H9 (cell line): ENCODE results near the gene OMD. TPM values are rescaled to one million over a fixed set of nuclear protein-coding genes. Genes with fewer than 3 reads are reported as not detected.

Experiments used
- DNase-seq: peaks from one replicate; pipeline ENCODE4 v3.0.0-alpha.2; 2017
- H2AFZ ChIP-seq: one replicate; pipeline ENCODE4 v1.6.1; 2013; ENCODE audit warnings: mild to moderate bottlenecking, low read length, control low read depth, moderate library complexity
- H2AK5ac ChIP-seq: 2 replicates; pipeline ENCODE4 v1.6.1; 2013; ENCODE audit warnings: low read length, control low read depth, mixed read lengths; ENCODE audit not compliant: insufficient read length
- H2BK120ac ChIP-seq: one replicate; pipeline ENCODE4 v1.6.1; 2013; ENCODE audit warnings: low read depth, mild to moderate bottlenecking, low read length, control low read depth, inconsistent platforms; ENCODE audit not compliant: poor library complexity, severe bottlenecking
- H2BK12ac ChIP-seq: 2 replicates; pipeline ENCODE4 v1.6.1; 2013; ENCODE audit warnings: low read length, control low read depth, mixed read lengths, low read depth; ENCODE audit not compliant: insufficient read length
- H2BK15ac ChIP-seq: 2 replicates; pipeline ENCODE4 v1.6.1; 2013; ENCODE audit warnings: low read depth, low read length, control low read depth
- H2BK20ac ChIP-seq: one replicate; pipeline ENCODE4 v1.6.1; 2013; ENCODE audit warnings: low read depth, mild to moderate bottlenecking, low read length, control low read depth, inconsistent platforms; ENCODE audit not compliant: poor library complexity, severe bottlenecking
- H2BK5ac ChIP-seq: 2 replicates; pipeline ENCODE4 v1.6.1; 2013; ENCODE audit warnings: low read length, control low read depth, mixed read lengths; ENCODE audit not compliant: insufficient read length
- H3K14ac ChIP-seq: 2 replicates; pipeline ENCODE4 v1.6.1; 2013; ENCODE audit warnings: low read length, control low read depth; ENCODE audit not compliant: insufficient read depth
- H3K18ac ChIP-seq: 2 replicates; pipeline ENCODE4 v1.6.1; 2013; ENCODE audit warnings: low read depth, mild to moderate bottlenecking, mixed read lengths, low read length, control low read depth; ENCODE audit not compliant: insufficient read length
- H3K23ac ChIP-seq: 2 replicates; pipeline ENCODE4 v1.6.1; 2013; ENCODE audit warnings: low read length, control low read depth, mixed read lengths, low read depth; ENCODE audit not compliant: insufficient read length
- H3K23me2 ChIP-seq: 2 replicates; pipeline ENCODE4 v1.6.1; 2013; ENCODE audit warnings: low read depth, mild to moderate bottlenecking, mixed read lengths, low read length, control low read depth; ENCODE audit not compliant: insufficient read length, poor library complexity, severe bottlenecking
- H3K27ac ChIP-seq: 2 replicates; pipeline ENCODE4 v1.5.1; 2013; ENCODE audit warnings: low read length, control low read depth, mixed read lengths, low read depth; ENCODE audit not compliant: insufficient read length
- H3K27me3 ChIP-seq: 2 replicates; pipeline ENCODE4 v1.6.1; 2013; ENCODE audit warnings: low read length, control low read depth, inconsistent platforms; ENCODE audit not compliant: insufficient read depth
- H3K4ac ChIP-seq: 2 replicates; pipeline ENCODE4 v1.6.1; 2013; ENCODE audit warnings: low read depth, mild to moderate bottlenecking, control low read depth, inconsistent platforms, low read length, moderate library complexity
- H3K4me1 ChIP-seq: 2 replicates; pipeline ENCODE4 v1.6.1; 2013; ENCODE audit warnings: low read length, control low read depth, inconsistent platforms; ENCODE audit not compliant: insufficient read depth
- H3K4me2 ChIP-seq: 2 replicates; pipeline ENCODE4 v1.6.1; 2013; ENCODE audit warnings: low read length, control low read depth, mixed read lengths; ENCODE audit not compliant: insufficient read length, insufficient read depth
- H3K56ac ChIP-seq: 2 replicates; pipeline ENCODE4 v1.6.1; 2013; ENCODE audit warnings: low read depth, mild to moderate bottlenecking, mixed read lengths, low read length, control low read depth; ENCODE audit not compliant: insufficient read length
- H3K79me1 ChIP-seq: 2 replicates; pipeline ENCODE4 v1.6.1; 2013; ENCODE audit warnings: low read depth, mild to moderate bottlenecking, moderate library complexity, low read length, control low read depth, inconsistent platforms; ENCODE audit not compliant: insufficient read depth, poor library complexity, severe bottlenecking
- H3K79me2 ChIP-seq: 2 replicates; pipeline ENCODE4 v1.6.1; 2013; ENCODE audit warnings: low read length, control low read depth, inconsistent platforms; ENCODE audit not compliant: insufficient read depth
- H3K9ac ChIP-seq: 2 replicates; pipeline ENCODE4 v1.6.1; 2013; ENCODE audit warnings: low read length, control low read depth, mixed read lengths; ENCODE audit not compliant: insufficient read length; ENCODE audit errors: extremely low read depth
- H3K9me3 ChIP-seq: one replicate; pipeline ENCODE4 v1.6.1; 2013; ENCODE audit warnings: low read depth, low read length, inconsistent platforms; ENCODE audit not compliant: control insufficient read depth
- H3T11ph ChIP-seq: one replicate; pipeline ENCODE4 v1.6.1; 2013; ENCODE audit warnings: mild to moderate bottlenecking, low read length, control low read depth, inconsistent platforms
- H4K20me1 ChIP-seq: one replicate; pipeline ENCODE4 v1.6.1; 2013; ENCODE audit not compliant: control insufficient read depth, insufficient read length, insufficient read depth
- H4K5ac ChIP-seq: 2 replicates; pipeline ENCODE4 v1.6.1; 2013; ENCODE audit warnings: low read depth, mild to moderate bottlenecking, mixed read lengths, low read length, control low read depth; ENCODE audit not compliant: insufficient read length
- H4K8ac ChIP-seq: replicated peaks from 2 replicates; pipeline ENCODE4 v1.6.1; 2013; ENCODE audit warnings: low read length, control low read depth, mixed read lengths, low read depth; ENCODE audit not compliant: insufficient read length
- H4K91ac ChIP-seq: 2 replicates; pipeline ENCODE4 v1.6.1; 2013; ENCODE audit warnings: low read depth, mild to moderate bottlenecking, moderate library complexity, mixed read lengths, low read length, control low read depth; ENCODE audit not compliant: insufficient read length
- H3K27ac Mint-ChIP-seq, 3 experiments: 2 replicates in 2 of 3; 3 replicates in 1 of 3; pipeline ENCODE4 v1.8.0; 2020 to 2021; ENCODE audit warnings: mixed read lengths in 3 of 3, mild to moderate bottlenecking in 1 of 3, moderate library complexity in 1 of 3
- H3K27me3 Mint-ChIP-seq: 2 replicates; pipeline ENCODE4 v1.8.0; 2021; ENCODE audit warnings: low read depth, mild to moderate bottlenecking, moderate library complexity, mixed read lengths
- H3K36me3 Mint-ChIP-seq, 3 experiments: 2 replicates in 2 of 3; 3 replicates in 1 of 3; pipeline ENCODE4 v1.8.0; 2020 to 2021; ENCODE audit warnings: low read depth in 3 of 3, mixed read lengths in 3 of 3; ENCODE audit not compliant: insufficient read depth in 1 of 3
- H3K4me1 Mint-ChIP-seq, 2 experiments: 2 replicates each; pipeline ENCODE4 v1.8.0; 2020; ENCODE audit warnings: mixed read lengths in 2 of 2
- H3K4me3 Mint-ChIP-seq, 2 experiments: 2 replicates in 1 of 2; 3 replicates in 1 of 2; pipeline ENCODE4 v1.8.0; 2020 to 2021; ENCODE audit warnings: mild to moderate bottlenecking in 2 of 2, mixed read lengths in 2 of 2, moderate library complexity in 1 of 2
- H3K9me3 Mint-ChIP-seq, 2 experiments: 2 replicates in 1 of 2; 3 replicates in 1 of 2; pipeline ENCODE4 v1.8.0; 2020; ENCODE audit warnings: mild to moderate bottlenecking in 2 of 2, mixed read lengths in 2 of 2, moderate library complexity in 1 of 2
- WGBS: extraction: QIAGEN DNeasy Blood & Tissue Kit; methylation state at CpG from one replicate; pipeline ENCODE4 v1.1.7; 2013; ENCODE audit warnings: missing lambda C conversion rate, low lambda C conversion rate, mixed read lengths; ENCODE audit not compliant: insufficient read length; ENCODE audit errors: extremely low coverage; 5-methylcytosine and 5-hydroxymethylcytosine counted together
- total RNA-seq: library from RNA; stranded (reverse); gene quantifications from 2 replicates; pipeline ENCODE4 v1.2.1, GENCODE V29; 2021
- TF ChIP-seq, protein P1 (sequence below): fragments of 200-600 bp; sonication (generic); conservative IDR thresholded peaks from 3 replicates; pipeline ENCODE4 v1.8.0; 2021; ENCODE audit warnings: antibody characterized with exemption, mild to moderate bottlenecking

OMD gene
- total RNA-seq, 1 experiment from 2014 or later = not detected

DNA sequence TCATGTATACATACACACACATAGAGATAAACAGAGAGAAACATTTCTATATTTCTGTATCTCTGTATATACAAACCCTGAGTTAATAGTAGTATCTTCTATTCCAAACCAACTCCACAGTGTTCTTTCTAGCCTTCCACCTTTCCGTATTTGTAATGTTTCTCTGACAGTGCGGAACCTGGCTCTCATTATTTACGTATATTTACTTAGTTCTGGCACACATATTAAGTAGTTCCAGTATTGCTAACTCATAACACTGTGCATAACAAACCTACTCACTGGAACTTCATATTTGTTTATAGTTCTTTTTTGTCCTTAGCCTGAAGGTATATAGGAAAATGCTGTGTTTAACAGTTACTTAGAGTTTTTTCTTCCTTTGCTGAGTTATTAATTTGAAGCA, 26.4 kb downstream of the OMD start:
- H3K36me3 Mint-ChIP-seq = no peaks in the 10 kb centered on the region; a peak in 1 of 7 replicates
- Histone ChIP-seq H3K23ac (no peak overlapping the region), H3K23me2 (no peaks in the 10 kb centered on the region), H3K79me2 (no peaks in the 10 kb centered on the region), H2BK20ac (no peak overlapping the region), H3K27me3 (no peaks in the 10 kb centered on the region), H2AK5ac (no peak overlapping the region), H3K18ac (no peak overlapping the region), H2BK12ac (no peak overlapping the region), H2BK120ac (no peak overlapping the region), H3K4me1 (no peaks in the 10 kb centered on the region), H3K79me1 (no peaks in the 10 kb centered on the region), H3K4me2 (no peak overlapping the region), H2BK15ac (no peak overlapping the region), H3K27ac (no peak overlapping the region), H4K91ac (no peak overlapping the region), H4K8ac (no peak overlapping the region), H3T11ph (no peak overlapping the region), H4K20me1 (no peaks in the 10 kb centered on the region), H3K4ac (no peak overlapping the region), H2AFZ (no peak overlapping the region), H3K9ac (no peak overlapping the region), H3K9me3 (no peaks in the 10 kb centered on the region), H4K5ac (no peak overlapping the region), H3K56ac (no peak overlapping the region), H3K14ac (no peak overlapping the region), H2BK5ac (no peak overlapping the region)
- no CpG with 5 or more reads among the region's 3 CpGs for WGBS
- no peaks in the 10 kb centered on the region for H3K27me3 Mint-ChIP-seq
- DNase-seq = no peak
- no peak overlapping the region for H3K27ac Mint-ChIP-seq
- TF ChIP-seq, protein P1, sequence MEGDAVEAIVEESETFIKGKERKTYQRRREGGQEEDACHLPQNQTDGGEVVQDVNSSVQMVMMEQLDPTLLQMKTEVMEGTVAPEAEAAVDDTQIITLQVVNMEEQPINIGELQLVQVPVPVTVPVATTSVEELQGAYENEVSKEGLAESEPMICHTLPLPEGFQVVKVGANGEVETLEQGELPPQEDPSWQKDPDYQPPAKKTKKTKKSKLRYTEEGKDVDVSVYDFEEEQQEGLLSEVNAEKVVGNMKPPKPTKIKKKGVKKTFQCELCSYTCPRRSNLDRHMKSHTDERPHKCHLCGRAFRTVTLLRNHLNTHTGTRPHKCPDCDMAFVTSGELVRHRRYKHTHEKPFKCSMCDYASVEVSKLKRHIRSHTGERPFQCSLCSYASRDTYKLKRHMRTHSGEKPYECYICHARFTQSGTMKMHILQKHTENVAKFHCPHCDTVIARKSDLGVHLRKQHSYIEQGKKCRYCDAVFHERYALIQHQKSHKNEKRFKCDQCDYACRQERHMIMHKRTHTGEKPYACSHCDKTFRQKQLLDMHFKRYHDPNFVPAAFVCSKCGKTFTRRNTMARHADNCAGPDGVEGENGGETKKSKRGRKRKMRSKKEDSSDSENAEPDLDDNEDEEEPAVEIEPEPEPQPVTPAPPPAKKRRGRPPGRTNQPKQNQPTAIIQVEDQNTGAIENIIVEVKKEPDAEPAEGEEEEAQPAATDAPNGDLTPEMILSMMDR = no peak
- H3K4me1 Mint-ChIP-seq = no peaks in the 10 kb centered on the region
- H3K9me3 Mint-ChIP-seq = peaks cover 7% of the 10 kb centered on the region in 2 experiments; a peak in 3 of 5 replicates
- no peak overlapping the region for H3K4me3 Mint-ChIP-seq
